RWPE2 (cell line): ENCODE measurements around the gene PTPRR.

Source experiments
- ATAC-seq: fragments of 200-7000 bp; cut with Tn5 transposase; 3 replicates; pipeline ENCODE4 v1.9.1; 2021; ENCODE audit warnings: low read depth
- DNase-seq: peaks from one replicate; pipeline ENCODE4 v3.0.0-alpha.2; 2020; ENCODE audit warnings: low spot score
- H3K27ac ChIP-seq: fragments of 450-650 bp; 2 replicates; pipeline ENCODE4 v1.5.1; 2017; ENCODE audit warnings: mild to moderate bottlenecking; ENCODE audit not compliant: poor library complexity, severe bottlenecking
- H3K27me3 ChIP-seq: fragments of 250-450 bp; sonication (Bioruptor Pico); 2 replicates; pipeline ENCODE4 v1.5.1; 2021; ENCODE audit warnings: mild to moderate bottlenecking, moderate library complexity; ENCODE audit not compliant: insufficient read depth, poor library complexity, severe bottlenecking
- H3K36me3 ChIP-seq: fragments of 250-450 bp; sonication (Bioruptor Pico); 2 replicates; pipeline ENCODE4 v1.5.1; 2020; ENCODE audit warnings: low read depth, mild to moderate bottlenecking, moderate library complexity
- H3K4me1 ChIP-seq: fragments of 250-450 bp; sonication (Bioruptor Pico); 2 replicates; pipeline ENCODE4 v1.5.1; 2021; ENCODE audit warnings: mild to moderate bottlenecking, moderate library complexity; ENCODE audit not compliant: insufficient read depth, poor library complexity, severe bottlenecking
- H3K4me3 ChIP-seq: fragments of 250-450 bp; sonication (Bioruptor Pico); 2 replicates; pipeline ENCODE4 v1.5.1; 2021; ENCODE audit warnings: mild to moderate bottlenecking, moderate library complexity; ENCODE audit not compliant: severe bottlenecking
- H3K9me3 ChIP-seq: fragments of 250-450 bp; sonication (Bioruptor Pico); 2 replicates; pipeline ENCODE4 v1.5.1; 2021; ENCODE audit warnings: mild to moderate bottlenecking, moderate library complexity; ENCODE audit not compliant: severe bottlenecking
- TF ChIP-seq, protein P1 (sequence below): fragments of 450-650 bp; IDR thresholded peaks from one replicate; pipeline ENCODE4 v1.5.1; 2017; ENCODE audit warnings: mild to moderate bottlenecking, moderate library complexity; ENCODE audit not compliant: poor library complexity, severe bottlenecking

PTPRR gene

DNA sequence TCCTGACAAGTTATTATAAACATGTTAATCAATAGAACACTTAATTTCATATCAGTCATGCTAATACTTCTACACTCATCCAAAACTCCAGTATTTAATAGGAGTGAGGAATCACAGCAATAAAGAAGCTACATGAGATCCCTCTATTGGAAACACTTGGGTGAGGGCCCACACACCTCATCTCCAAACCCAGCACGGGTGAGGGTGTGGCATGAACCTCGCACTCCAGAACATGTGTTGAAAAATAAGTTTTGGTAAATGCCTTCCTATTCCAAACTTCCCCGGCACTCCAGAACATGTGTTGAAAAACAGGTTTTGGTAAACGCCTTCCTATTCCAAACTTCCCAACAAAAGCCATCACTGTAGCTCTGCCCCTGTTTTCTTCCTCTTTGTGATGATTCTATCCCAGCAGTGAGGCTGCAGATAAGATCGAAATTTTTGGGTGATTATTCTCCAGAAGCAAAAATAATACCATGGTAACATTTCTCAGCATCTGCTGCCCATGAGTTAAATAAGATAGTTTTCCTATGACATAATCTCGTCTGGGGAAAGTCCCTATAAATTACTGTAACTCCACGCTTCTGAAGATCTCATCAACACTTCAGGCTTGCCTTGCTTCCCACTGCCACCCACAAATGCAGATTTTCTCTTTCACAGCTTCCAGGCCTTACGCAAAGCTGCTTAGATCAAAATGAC, 258.9 kb downstream of the PTPRR start:
- Histone ChIP-seq H3K27me3 (no peaks in the 10 kb centered on the region), H3K4me1 (no peaks in the 10 kb centered on the region), H3K36me3 (no peaks in the 10 kb centered on the region), H3K9me3 (no peaks in the 10 kb centered on the region), H3K4me3 (no peak overlapping the region), H3K27ac (no peak overlapping the region)
- TF ChIP-seq, protein P1, sequence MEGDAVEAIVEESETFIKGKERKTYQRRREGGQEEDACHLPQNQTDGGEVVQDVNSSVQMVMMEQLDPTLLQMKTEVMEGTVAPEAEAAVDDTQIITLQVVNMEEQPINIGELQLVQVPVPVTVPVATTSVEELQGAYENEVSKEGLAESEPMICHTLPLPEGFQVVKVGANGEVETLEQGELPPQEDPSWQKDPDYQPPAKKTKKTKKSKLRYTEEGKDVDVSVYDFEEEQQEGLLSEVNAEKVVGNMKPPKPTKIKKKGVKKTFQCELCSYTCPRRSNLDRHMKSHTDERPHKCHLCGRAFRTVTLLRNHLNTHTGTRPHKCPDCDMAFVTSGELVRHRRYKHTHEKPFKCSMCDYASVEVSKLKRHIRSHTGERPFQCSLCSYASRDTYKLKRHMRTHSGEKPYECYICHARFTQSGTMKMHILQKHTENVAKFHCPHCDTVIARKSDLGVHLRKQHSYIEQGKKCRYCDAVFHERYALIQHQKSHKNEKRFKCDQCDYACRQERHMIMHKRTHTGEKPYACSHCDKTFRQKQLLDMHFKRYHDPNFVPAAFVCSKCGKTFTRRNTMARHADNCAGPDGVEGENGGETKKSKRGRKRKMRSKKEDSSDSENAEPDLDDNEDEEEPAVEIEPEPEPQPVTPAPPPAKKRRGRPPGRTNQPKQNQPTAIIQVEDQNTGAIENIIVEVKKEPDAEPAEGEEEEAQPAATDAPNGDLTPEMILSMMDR, result no peak
- no peak for ATAC-seq
- no peak for DNase-seq

DNA sequence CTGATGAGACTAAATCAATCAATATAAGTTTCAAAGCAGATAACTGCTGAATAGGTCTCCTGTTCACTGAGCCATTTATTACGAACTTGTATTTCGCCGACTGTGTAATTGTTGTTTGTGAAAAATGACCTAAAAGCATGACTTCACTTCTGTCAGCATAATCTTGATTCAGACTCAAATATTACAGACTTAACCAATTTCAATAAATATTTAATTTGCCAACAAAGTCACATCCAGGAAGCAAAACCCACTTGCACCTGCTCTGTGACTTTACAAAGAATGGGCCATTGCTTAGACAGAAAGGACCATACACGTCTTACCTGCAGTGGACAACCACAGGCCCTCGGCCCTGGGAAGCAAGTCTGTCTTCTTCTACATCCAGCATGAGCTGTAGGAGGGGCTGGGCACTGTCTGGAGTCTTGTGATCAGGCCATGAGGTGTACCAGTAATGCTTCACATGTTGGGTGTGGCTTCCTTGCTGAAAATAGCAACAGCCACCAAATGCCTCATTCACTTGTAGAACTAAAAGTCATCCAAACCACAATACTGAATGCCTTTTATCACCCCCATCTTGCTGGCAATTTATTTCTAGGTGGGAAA, 259.8 kb downstream of the PTPRR start:
- Histone ChIP-seq H3K27ac (no peak overlapping the region), H3K36me3 (no peaks in the 10 kb centered on the region), H3K4me3 (no peak overlapping the region), H3K9me3 (no peaks in the 10 kb centered on the region), H3K27me3 (no peaks in the 10 kb centered on the region), H3K4me1 (no peaks in the 10 kb centered on the region)
- ATAC-seq, result peak; percentile 68
- no peak for DNase-seq
- TF ChIP-seq, protein P1, result no peak

DNA sequence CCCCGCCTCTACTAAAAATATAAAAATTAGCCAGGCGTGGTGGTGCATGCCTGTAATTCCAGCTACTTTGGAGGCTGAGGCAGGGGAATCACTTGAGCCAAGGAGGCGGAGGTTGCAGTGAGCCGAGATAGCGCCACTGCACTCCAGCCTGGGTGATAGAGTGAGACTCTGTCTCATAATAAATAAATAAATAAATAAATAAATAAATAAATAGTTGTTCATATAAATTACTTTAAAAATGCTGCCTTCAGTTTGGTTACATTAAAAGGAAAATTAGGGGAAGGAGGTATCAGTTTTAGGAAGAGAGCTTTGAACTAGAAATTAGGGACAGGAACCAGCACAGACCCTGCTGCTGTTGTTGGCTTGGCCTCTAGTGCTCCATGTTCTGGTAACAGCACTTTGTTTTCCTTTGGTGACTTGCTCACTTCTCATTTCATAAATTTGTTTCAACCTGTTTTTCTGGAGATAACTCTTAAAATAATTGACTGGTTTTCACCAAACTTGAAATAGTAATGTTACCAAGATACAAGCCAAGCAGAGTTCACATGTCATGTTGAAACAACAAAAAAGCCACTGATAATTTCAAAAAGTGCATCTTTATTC, 260.4 kb downstream of the PTPRR start:
- no peaks in the 10 kb centered on the region for H3K27me3 ChIP-seq
- H3K36me3 ChIP-seq, result no peaks in the 10 kb centered on the region
- DNase-seq (no peak), ATAC-seq (no peak)
- no peak overlapping the region for H3K4me3 ChIP-seq
- TF ChIP-seq, protein P1, result no peak
- no peaks in the 10 kb centered on the region for H3K9me3 ChIP-seq
- no peak overlapping the region for H3K27ac ChIP-seq
- H3K4me1 ChIP-seq, result no peaks in the 10 kb centered on the region

DNA sequence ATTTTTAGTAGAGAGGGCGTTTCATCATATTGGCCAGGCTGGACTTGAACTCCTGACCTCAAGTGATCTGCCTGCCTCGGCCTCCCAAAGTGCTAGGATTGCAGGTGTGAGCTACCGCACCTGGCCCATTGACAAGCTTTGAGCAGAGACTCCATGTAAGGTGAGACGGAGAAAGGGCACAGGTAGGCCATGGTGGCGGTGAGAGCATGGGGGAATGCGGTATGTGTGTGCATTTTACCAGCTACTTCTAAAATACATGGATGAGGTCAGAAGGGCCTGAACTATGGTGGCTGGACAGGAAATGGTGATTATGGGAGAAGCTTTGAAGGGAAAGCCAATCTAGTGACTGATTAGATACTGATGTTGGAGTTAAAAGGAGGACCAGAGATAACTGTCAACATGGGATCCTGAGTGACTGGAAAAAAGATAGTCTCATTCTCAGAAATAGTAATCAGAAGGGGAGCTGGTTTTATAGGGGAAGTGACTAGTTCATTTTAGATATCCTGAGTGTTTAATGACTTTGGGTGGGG, 261.4 kb downstream of the PTPRR start:
- DNase-seq (no peak), ATAC-seq (no peak)
- Histone ChIP-seq H3K4me1 (no peaks in the 10 kb centered on the region), H3K9me3 (no peaks in the 10 kb centered on the region), H3K27ac (no peak overlapping the region), H3K36me3 (no peaks in the 10 kb centered on the region), H3K4me3 (no peak overlapping the region), H3K27me3 (no peaks in the 10 kb centered on the region)
- TF ChIP-seq, protein P1, result no peak
